Hematopoietic multipotent progenitor cell treated with erythropoietin and hydrocortisone succinate and interleukin-3 and kit ligand, for 15 days (in vitro differentiated cells): ENCODE results near the gene RFNG.

Experiments
- DNase-seq: peaks from one replicate; pipeline ENCODE4 v3.0.0-alpha.2; 2015; ENCODE audit warnings: low spot score

The RFNG gene

DNA sequence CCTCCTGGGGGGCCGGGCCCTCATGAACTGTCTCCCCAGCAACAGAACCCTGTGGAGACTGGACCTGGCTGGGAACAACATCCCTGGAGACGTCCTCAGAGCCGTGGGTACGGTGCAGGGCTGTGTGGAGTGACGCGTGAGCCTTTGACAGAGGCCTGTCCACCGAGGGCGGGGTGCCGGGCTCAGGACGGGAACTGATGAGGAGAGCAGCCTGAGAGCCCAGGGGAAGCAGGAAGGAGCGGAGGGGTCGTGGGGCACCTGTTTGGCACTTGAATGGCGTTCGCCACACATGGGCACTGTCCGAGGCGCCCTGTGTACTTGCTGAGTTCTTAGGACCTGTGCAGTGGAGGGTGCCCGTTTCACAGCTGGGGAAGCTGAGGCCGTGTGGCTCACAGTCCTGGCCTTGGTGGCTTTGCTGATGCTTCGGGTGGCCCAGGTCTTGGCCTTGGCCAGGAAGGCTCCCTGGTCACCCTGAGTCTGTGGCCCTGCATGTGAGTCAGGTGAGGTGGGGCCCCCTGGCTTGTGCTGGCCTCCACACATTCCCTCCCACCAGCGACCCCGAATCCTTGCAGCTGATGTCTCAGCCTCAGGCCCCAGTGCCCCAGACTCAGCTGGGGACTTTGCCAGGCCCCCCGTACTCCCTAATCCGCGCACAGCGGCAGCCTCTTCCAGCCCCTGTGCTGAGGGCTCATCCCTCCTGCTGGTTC lies 26.1 kb downstream of the RFNG start:
- DNase-seq, result no peak

DNA sequence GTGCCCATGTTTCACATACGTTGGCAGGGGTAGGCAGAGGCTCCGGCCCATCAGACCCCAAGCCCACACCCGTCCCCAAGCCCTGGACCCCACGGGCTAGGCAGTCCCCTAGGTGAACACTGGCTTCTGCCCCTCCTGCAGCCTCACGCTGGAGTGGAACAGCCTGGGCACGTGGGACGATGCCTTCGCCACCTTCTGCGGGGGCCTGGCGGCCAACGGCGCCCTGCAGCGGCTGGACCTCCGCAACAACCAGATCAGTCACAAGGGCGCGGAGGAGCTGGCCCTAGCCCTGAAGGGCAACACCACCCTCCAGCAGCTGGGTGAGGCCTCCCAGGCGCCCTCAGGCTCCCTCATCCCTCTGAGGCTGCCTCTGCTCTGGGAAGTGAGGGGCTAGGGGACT lies 26.8 kb downstream of the RFNG start:
- DNase-seq, result no peak

DNA sequence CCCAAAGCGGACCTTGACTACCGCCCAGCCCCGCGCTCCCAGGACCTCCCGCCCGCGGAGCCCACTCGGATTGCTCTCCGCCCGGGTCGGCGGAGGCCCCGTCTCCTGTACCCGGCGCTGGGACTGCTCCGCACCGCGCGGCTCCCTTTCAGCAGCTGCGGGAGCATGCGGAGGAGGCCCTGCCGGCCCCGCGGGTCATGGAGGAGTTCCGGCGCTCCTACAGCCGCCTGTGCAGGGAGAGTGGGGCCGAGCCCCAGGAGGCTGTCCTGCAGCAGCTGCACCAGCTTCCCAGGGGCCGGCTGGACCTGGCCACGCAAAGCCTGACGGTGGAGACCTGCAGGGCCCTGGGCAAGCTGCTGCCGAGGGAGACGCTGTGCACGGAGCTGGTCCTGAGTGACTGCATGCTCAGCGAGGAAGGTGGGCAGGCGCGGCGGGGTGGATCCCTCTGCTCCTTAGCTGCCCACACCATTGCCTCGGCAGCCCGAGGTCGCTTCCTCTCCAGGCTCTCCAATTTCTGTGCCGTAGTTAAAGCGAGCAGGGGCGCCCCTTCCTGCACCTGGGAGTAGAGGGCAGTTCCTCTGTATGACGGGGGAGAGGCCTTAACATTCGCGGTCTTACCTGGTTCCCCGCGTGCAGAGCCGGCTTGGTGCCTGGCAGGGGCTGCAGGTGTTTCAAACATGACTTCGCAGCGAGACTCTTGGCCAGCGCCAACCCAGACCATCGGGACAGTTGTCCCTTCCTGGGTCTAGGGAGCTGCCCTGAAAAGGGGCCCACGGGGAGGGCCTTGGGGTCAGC lies 28.0 kb downstream of the RFNG start:
- DNase-seq, result no peak

GRCh38 chr17:82022981-82023446 lies 28.6 kb downstream of the RFNG start, which contains the start of gene LRRC45:
LRRC45 (plus strand) TSS chr17:82023305; CDS start chr17:82023644, 339 bp downstream.
- DNase-seq, result peak; percentile 99

DNA sequence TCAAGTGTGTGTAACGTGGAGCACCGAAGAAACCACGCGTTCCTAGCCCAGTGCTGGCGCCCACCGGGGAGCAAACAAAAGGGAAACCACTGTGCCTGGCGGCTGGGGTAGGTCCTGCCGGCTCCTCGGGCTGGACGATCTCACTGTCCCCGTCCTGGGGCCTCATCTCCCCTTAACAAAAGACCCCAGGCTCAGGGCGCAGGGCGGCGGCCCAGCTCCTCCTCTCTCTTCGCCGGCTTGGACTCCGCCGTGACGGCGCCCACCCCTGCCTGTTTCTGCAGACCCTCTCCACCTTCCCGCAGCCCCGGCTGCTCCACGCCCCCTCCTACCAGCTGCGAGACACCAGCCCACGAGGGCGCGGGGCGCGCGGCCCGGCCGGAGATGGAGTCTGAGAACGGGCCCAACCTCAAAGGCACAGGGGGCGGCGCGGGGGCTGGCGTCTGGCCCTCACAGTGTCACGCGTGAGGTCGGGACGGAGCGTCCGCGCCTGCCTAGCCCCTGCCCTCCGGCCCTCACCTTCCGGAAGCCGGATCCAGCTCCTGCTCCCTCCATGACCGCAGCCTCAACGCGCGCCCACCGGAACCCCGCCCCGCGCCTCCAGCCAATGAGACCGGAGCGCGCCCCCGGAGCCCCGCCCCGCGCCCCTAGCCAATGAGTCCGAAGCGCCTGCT lies 29.2 kb downstream of the RFNG start, which contains the start of gene CENPX:
Gene CENPX (minus strand): TSS at position 569 of the 671 bp plus-strand sequence. CDS start 17 bp downstream, at position 552.
- no peak for DNase-seq

- no peak for DNase-seq
Measured at GRCh38 chr17:82021900-82022309, 29.7 kb downstream of the RFNG start.

DNA sequence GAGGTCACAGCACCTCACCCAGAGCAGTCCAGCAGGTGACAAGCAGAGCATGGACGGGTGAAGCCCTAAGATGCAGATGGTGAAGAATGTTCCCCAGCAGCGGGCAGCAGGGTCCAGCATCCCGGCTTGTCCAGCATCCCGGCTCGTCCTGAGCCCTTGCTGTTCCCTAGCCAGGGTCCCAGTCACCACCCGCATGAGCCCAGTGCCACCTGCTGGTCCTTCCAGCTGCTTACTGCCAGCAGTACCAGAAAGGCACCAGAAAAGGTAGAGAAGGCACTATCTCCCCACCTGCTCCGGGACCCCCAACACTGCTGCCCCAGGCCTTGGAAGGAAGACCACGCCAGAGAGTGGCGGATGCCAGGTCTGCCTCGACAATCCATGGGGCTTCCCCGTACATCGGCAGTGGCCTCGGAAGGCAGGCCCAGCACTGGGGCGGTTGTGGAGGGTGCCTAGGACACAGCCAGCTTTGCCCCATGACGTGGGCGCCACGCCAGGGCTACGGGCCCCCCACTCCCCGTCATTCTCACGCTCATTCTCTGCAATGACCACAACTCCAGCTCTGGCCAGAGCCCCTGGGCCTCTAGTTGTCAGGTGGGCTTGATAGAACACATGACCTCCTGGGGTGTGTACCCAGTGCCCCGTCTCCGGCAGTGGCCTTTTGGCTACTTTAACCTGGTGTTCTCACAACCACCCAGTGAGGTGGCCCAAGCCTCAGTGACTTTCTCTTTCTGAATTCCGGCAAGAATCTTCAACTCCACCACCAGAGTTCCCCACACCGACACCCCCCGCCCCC lies 30.3 kb downstream of the RFNG start:
- peak; percentile 59 for DNase-seq

DNA sequence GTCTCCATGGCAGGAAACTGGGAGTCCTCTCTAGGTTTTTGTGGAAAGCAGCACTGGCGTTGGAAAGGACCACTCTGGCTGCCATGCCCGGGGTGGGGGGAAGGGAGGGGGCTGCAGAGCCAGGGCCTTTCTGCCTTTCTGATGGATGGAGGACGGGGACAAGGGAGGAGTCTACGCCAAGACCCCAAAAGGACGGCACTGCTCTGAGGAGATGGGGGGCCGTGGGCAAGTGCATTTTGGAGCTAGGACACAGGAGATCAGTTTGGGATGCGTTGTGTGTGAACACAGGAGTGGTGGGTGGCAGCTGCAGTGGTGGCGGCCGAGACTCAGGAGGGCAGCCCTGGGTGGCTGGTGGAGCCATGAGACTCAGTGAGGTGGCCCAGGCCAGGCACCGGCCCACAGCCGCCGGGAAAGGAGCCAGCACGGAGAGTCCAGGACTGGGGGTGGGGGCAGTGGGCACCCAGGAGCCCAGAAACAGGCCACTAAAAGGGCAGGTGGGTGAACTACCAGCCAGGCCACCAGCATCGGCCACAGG lies 31.0 kb downstream of the RFNG start:
- no peak for DNase-seq

DNA sequence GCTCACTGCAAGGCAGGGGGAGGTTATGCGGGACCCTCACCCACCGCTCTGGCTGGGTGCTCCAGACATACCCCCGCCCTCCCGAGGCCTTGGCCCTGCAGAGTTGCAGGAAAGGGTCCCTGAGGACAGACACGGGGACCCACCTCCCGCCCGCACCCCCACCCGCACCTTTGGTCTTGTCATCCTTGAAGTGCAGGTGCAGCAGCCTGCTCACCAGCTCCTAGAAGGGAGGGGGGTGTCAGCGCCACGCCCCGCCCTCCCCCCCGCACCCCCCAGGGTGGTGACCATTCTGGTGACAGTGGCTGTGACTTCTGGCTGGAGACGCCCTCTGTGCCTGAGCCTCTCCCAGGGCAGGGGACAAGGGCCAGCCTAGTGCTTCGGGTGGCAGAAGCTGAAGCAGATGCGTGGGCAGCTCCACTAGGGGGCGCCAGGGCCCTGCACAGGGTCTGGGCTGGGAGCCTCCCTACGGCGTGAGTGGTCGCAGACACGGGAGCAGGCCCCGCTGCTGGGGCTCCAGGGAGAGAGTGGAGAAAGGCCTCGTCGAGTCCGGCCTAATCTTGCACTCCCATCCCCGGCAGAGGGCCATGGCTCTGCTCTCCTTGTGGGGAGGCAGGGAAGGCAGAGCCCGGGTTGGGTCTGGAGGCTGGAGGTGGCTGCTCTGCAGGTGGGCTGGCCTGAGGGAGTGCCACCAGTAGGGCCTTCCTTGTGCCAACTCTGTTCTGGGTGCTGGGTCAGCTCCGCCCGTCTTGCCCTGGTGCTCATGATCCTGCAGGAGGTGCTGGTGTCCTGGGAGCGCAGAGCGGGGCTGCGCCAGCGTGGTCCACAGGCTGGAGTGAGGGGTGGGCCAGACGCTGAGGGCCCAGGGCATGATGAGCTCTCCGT lies 31.7 kb downstream of the RFNG start:
- DNase-seq, result peak; percentile 63

GRCh38 chr17:82018989-82019689 lies 32.5 kb downstream of the RFNG start:
- no peak for DNase-seq

DNA sequence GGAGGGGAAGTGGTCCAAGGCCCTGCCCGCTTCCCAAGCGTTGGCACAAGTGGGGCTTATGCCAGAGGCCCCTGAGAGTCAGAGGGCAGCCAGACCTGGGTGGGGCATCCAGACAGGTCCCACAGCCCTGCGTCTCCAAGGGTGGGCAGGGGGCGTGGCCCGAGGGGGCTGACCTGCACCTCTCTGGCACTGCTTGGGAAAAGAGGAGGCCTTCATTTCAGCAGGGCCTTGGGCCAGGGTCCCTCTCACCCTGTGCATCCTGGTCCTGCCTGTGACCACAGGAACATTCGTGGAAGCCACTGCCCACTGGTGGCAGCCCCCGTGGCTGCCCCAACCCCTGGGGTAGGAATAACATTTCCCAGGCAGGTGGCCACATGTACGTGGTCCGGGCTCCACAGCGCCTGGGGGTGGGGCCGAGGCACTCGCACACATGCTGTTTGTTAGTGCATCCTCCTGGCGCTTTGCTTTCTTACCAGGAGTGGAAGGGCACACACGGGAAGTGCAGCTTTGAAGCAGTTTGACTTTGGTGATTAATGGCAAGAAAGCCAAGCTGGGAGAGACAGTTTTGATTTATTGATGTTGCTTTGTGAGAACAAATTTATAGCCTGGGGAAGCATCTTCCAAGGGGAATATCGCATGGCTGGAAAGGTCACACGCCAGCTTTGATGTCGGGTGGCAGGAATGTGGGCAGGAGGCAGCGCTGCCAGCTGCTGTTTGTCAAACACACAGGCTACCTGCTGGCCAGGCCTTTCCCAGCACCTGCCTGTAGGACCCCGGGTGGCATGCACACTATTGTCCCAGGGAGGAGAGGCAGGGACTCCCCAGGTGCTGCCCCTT lies 33.2 kb downstream of the RFNG start:
- DNase-seq, result no peak

DNA sequence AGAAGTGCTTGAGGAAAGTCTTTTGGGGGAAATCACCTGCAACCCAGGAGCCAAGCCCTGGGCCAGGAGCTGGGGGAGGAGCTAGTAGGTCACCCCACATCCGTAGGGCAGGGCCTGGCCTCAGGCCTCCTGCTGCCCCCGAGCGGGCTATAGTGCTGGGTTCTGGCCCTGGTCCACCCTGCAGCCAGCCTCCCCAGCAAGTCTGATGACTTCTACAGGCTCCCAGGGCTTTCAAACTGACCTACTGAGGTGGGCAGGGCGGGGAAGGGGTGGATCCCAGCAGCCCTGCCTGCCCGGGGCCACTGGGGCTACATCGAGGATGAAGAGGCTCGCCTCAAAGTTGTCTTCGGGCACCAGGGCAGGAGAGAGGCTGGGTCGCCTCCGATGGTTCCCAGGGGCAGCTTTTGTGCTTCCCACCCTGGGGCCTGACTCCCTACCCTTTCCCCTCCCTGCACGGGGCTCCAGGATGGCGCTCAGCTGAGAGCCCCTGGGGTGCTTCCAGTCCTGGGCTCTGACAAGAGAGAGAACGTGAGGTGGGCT lies 33.9 kb downstream of the RFNG start:
- no peak for DNase-seq

GRCh38 chr17:82016875-82017459 lies 34.6 kb downstream of the RFNG start:
- DNase-seq, result no peak

DNA sequence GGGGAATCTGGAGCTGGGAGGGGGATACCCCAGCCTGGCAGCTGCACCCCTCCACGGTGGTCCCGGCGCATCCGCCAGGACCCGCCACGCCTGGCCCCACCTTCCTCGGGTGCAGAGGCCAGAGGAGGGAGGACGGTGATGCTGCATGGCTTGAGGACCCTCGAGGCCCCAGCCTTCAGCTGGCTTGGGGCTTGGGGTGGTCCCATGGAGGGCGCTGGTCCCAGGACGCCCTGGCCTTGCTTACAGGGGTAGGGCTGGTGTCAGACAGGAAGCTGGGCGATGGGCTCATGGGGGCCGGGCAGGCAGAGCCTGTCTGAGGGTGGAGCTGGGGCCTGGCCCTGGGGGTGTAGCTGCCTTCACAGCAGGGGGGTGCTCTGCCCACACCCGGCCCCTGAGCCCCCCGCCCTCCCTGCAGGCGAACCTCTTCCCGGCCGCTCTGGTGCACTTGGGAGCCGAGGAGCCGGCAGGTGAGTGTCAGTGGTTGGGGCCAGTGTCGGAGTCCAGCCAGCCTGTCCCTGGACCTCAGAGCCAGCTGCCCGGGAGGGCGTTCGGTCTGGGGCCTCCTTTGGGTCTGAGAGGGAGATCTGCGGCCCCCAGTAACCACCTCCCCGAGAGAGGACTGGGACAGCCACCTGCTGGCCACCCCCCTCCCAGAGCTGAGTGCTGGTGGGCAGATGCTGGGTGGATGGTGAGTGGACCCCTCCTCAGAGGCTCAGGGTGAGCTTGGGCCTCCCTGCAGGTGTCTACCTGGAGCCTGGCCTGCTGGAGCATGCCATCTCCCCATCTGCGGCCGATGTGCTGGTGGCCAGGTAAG lies 35.3 kb downstream of the RFNG start:
- DNase-seq, result no peak

DNA sequence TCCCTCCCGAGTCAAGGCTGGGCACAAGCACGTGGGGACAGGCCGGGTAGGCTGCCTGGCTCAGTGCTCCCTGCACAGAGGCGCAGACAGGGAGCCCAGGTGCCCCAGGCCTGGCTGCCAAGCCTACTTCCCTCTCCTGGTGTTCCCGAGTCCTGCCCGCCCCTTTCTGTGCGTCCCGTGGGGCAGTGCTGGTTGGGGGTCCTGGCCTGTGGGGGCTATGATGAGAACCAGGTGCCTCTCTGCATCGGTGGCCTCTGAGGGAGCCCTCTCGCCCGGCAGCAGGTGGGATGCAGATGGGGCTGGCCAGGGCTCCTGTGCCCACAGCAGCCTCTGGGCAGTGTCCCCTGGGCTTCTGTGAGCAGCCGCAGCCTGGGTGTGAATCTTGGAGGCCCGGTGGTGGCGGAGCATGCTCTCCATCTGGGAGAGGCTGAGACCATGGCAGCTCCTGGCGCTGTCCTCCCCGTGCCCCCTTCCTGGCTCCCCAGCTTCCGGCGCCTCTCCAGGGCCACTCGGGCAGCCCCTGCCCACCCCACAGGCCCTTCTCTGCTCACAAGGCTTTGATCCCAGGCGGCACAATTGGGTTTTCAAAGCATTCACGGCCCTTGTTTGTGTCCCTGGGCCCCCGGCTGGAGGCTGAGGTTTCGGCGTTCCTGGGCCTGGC lies 36.2 kb downstream of the RFNG start:
- DNase-seq, result no peak

DNA sequence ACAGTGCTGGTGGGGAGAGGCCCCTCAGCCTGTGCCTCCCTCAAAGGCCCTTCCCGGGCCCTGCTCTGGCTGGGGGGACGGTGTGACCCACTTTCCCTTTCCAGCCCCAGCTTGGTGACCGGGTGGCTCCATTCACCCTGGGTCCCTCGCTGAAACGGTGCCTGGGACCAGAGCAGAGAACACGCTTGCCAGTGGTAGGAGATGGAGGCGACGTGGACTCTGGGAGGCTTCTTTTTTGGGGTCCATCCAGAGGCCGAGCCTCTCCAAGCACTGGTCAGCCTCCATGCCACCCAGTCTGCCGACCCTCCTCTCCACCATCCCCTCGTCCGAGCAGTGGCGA lies 36.7 kb downstream of the RFNG start:
- no peak for DNase-seq

GRCh38 chr17:82014432-82014831 lies 37.2 kb downstream of the RFNG start:
- no peak for DNase-seq
